Tibial artery (tissue), 4 donors: ENCODE data around the gene CDH4.

ENCODE experiments used
- DNase-seq, 2 donors: peaks; one replicate each; pipeline ENCODE4 v3.0.0-alpha.2; 2019
- H3K27ac ChIP-seq, 2 donors: fragments of 200-600 bp; sonication (generic) in 1 of 2; 1 replicate in 1 of 2; 2 replicates in 1 of 2; pipeline ENCODE4 v1.5.1; 2018 to 2019; ENCODE audit warnings: mild to moderate bottlenecking in 1 of 2
- H3K27me3 ChIP-seq, 2 donors: fragments of 200-600 bp; sonication (generic) in 1 of 2; one replicate each; pipeline versions ENCODE4 v1.5.1 to v1.6.0; 2016 to 2019
- H3K36me3 ChIP-seq, 3 donors: fragments of 200-600 bp; sonication (generic) in 2 of 3; one replicate each; pipeline ENCODE4 v1.5.1; 2016 to 2019; ENCODE audit warnings: mild to moderate bottlenecking in 2 of 3
- H3K4me1 ChIP-seq, 4 donors: fragments of 200-600 bp; sonication (generic) in 2 of 4; 1 replicate in 3 of 4; 2 replicates in 1 of 4; pipeline ENCODE4 v1.5.1; 2016 to 2019
- H3K4me3 ChIP-seq, 2 donors: fragments of 200-600 bp; sonication (generic) in 1 of 2; 1 replicate in 1 of 2; 2 replicates in 1 of 2; pipeline ENCODE4 v1.5.1; 2018 to 2019; ENCODE audit warnings: mild to moderate bottlenecking in 2 of 2
- H3K9me3 ChIP-seq, 3 donors: fragments of 200-600 bp; sonication (generic) in 1 of 3; one replicate each; pipeline ENCODE4 v1.5.1; 2016 to 2019
- intact Hi-C: fragments of 100-400 bp; cut with DNase I; formaldehyde crosslinking; loops from one replicate; pipeline ENCODE4 v1.15.0; 2023; ENCODE audit warnings: low total_unique reads
- TF ChIP-seq, protein P1 (sequence below), 2 experiments: fragments of 200-600 bp in 1 of 2; fragments of 450-650 bp in 1 of 2; IDR thresholded peaks; one replicate each; pipeline ENCODE4 v1.5.1; 2017 to 2019; ENCODE audit warnings: antibody characterized with exemption in 2 of 2, mild to moderate bottlenecking in 1 of 2, moderate library complexity in 1 of 2

Gene CDH4

GRCh38 chr20:61633004-61633403 is 380.9 kb downstream of the CDH4 start:
- TF ChIP-seq, protein P1, sequence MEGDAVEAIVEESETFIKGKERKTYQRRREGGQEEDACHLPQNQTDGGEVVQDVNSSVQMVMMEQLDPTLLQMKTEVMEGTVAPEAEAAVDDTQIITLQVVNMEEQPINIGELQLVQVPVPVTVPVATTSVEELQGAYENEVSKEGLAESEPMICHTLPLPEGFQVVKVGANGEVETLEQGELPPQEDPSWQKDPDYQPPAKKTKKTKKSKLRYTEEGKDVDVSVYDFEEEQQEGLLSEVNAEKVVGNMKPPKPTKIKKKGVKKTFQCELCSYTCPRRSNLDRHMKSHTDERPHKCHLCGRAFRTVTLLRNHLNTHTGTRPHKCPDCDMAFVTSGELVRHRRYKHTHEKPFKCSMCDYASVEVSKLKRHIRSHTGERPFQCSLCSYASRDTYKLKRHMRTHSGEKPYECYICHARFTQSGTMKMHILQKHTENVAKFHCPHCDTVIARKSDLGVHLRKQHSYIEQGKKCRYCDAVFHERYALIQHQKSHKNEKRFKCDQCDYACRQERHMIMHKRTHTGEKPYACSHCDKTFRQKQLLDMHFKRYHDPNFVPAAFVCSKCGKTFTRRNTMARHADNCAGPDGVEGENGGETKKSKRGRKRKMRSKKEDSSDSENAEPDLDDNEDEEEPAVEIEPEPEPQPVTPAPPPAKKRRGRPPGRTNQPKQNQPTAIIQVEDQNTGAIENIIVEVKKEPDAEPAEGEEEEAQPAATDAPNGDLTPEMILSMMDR (IDR thresholded peaks at IDR 0.05) = no peak
- H3K27me3 ChIP-seq = peaks cover 0 to 33% of the 10 kb centered on the region in 2 donors

DNA sequence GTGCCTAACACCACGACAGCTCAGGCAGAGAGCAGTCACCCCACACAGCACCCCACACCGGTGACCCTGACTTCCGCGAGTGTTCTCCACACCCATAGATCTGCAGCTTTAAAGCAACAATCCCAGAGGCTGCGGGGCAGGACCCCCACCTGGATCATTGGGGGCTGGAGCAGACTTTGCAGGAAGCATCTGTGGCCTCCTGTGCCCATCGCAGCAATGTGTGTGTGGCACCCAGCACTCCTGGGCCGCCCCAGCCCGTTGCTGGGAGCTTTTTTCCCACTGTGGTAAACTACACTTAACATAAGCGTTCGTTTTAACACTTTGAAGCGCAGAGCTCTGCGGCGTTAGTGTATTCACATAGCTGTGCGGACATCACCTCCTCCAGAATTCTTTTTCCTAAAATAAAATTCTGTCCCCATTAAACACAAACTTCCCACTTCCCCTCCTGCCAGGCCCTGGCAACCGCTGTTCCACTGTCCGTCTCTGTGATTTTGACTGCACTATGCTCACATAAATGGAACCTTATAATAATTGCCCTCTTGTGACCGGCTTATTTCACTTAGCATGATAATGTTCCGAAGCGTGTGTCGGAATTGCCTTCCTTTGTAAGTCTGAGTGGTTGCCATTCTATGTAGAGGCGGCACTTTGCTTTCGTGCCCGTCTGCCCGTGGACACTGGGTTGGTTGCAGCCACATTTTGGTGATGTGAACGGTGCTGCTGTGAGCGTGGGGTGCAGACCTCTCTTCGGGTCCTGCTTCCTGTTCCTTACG is 382.5 kb downstream of the CDH4 start:
- H3K4me3 ChIP-seq = no peak overlapping the region
- no peaks in the 10 kb centered on the region for H3K4me1 ChIP-seq
- peaks cover 0 to 21% of the 10 kb centered on the region in 2 donors for H3K27me3 ChIP-seq
- DNase-seq = no peak
- no peaks in the 10 kb centered on the region for H3K9me3 ChIP-seq
- intact Hi-C loops = no loop called here
- H3K27ac ChIP-seq = no peak overlapping the region
- TF ChIP-seq, protein P1 (IDR thresholded peaks at IDR 0.05) = no peak
- no peaks in the 10 kb centered on the region for H3K36me3 ChIP-seq

More at GRCh38 chr20:61633004-61633403, 380.9 kb downstream of the CDH4 start:
- Histone ChIP-seq H3K9me3 (no peaks in the 10 kb centered on the region), H3K4me3 (no peak overlapping the region), H3K36me3 (no peaks in the 10 kb centered on the region), H3K4me1 (no peaks in the 10 kb centered on the region), H3K27ac (no peak overlapping the region)
- intact Hi-C loops = no loop called here
- no peak for DNase-seq

GRCh38 chr20:61635721-61636455 is 383.8 kb downstream of the CDH4 start:
- Histone ChIP-seq H3K9me3 (no peaks in the 10 kb centered on the region), H3K27me3 (peaks cover 0 to 23% of the 10 kb centered on the region in 2 donors), H3K27ac (no peak overlapping the region), H3K4me3 (no peak overlapping the region), H3K36me3 (no peaks in the 10 kb centered on the region), H3K4me1 (no peaks in the 10 kb centered on the region)
- intact Hi-C loops = no loop called here
- TF ChIP-seq, protein P1 (IDR thresholded peaks at IDR 0.05) = no peak
- DNase-seq = no peak

GRCh38 chr20:61636531-61637116 is 384.6 kb downstream of the CDH4 start:
- TF ChIP-seq, protein P1 (IDR thresholded peaks at IDR 0.05) = no peak
- peaks cover 0 to 26% of the 10 kb centered on the region in 2 donors for H3K27me3 ChIP-seq
- no peaks in the 10 kb centered on the region for H3K36me3 ChIP-seq
- H3K4me1 ChIP-seq = no peaks in the 10 kb centered on the region
- DNase-seq = no peak
- H3K4me3 ChIP-seq = no peak overlapping the region
- H3K27ac ChIP-seq = no peak overlapping the region
- H3K9me3 ChIP-seq = no peaks in the 10 kb centered on the region
- intact Hi-C loops = no loop called here

DNA sequence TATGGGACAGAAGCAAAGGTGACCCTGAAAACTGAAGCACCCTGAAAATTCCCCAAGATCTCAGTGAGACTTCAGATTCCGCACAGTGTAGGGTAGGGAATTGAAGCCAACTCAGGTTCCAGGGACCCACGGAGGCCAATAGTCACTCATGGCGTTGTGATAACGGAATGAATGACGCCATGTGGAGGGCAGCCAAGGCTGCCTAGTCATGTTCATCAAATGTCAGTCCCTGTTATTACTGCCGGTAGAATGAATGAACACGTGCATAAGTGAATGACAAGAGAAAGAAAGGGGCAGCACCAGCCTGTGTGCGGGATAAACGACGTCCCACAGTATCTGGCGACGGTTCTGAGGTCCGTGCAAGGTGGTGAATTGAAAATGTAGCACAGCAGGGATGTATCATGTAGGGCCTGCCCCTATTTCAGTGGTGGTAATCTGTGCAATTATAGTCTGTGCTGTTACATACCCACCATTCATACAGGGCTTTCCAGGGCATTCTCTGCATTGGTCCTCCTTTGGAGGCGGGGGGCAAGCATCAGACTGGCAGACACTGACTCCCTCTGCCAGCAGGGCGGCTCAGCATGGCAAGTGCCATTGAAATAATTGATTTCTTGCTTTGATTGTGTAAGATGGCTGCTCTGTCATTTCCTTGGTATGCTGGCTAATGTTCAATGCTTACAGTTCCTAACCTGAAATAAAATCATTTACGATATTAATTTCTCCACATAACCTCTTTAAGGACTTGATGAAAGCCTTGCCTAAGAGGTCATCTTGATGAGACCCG is 386.9 kb downstream of the CDH4 start:
- DNase-seq = no peak

More for the DNA sequence above, 386.9 kb downstream of the CDH4 start:
- H3K4me1 ChIP-seq = no peaks in the 10 kb centered on the region
- intact Hi-C loops = no loop called here
- no peaks in the 10 kb centered on the region for H3K9me3 ChIP-seq
- TF ChIP-seq, protein P1 (IDR thresholded peaks at IDR 0.05) = no peak
- H3K27ac ChIP-seq = no peak overlapping the region
- peaks cover 0 to 24% of the 10 kb centered on the region in 2 donors for H3K27me3 ChIP-seq
- H3K4me3 ChIP-seq = no peak overlapping the region
- H3K36me3 ChIP-seq = no peaks in the 10 kb centered on the region
